ENCODE data around the gene CORO2B.
A peak's percentile ranks its signal among the peaks of the same experiment; 100 is the strongest.

CORO2B gene

GRCh38 chr15:68578980-68579935, at the start of gene CORO2B:
Gene CORO2B, plus strand, starts transcription at chr15:68578993. Its CDS starts 270 bp downstream, at chr15:68579263.
- DNase-seq (ENCODE audit: low read depth in 2 of 2), result no peak

- DNase-seq (ENCODE audit: low read depth in 2 of 2), result no peak
These were observed 47.2 kb upstream of the CORO2B start for GRCh38 chr15:68531387-68532179.

GRCh38 chr15:68536331-68537095, 42.3 kb upstream of the CORO2B start:
- DNase-seq (ENCODE audit: low read depth in 2 of 2), result no peak

- no peak for DNase-seq (ENCODE audit: low read depth in 2 of 2)
These were observed 41.7 kb upstream of the CORO2B start for GRCh38 chr15:68537097-68537496.

GRCh38 chr15:68537506-68537905, 41.3 kb upstream of the CORO2B start:
- no peak for DNase-seq (ENCODE audit: low read depth in 2 of 2)

- no peak for DNase-seq (ENCODE audit: low read depth in 2 of 2)
These were observed 40.5 kb upstream of the CORO2B start for GRCh38 chr15:68538311-68538710.

GRCh38 chr15:68541743-68542142, 37.0 kb upstream of the CORO2B start:
- no peak for DNase-seq (ENCODE audit: low read depth in 2 of 2)

- DNase-seq (ENCODE audit: low read depth in 2 of 2), result no peak
These were observed 36.4 kb upstream of the CORO2B start for GRCh38 chr15:68542348-68542747.

GRCh38 chr15:68542771-68543164, 36.0 kb upstream of the CORO2B start:
- no peak for DNase-seq (ENCODE audit: low read depth in 2 of 2)

- no peak for DNase-seq (ENCODE audit: low read depth in 2 of 2)
These were observed 35.4 kb upstream of the CORO2B start for GRCh38 chr15:68543165-68544008.

- DNase-seq (ENCODE audit: low read depth in 2 of 2), result no peak
These were observed 32.5 kb upstream of the CORO2B start for GRCh38 chr15:68546318-68546717.

GRCh38 chr15:68548364-68548763, 30.4 kb upstream of the CORO2B start:
- no peak for DNase-seq (ENCODE audit: low read depth in 2 of 2)

- DNase-seq (ENCODE audit: low read depth in 2 of 2), result no peak
These were observed 28.8 kb upstream of the CORO2B start for GRCh38 chr15:68550004-68550403.

- peak; percentile 72 to 74 for DNase-seq (ENCODE audit: low read depth in 2 of 2)
These were observed 28.1 kb upstream of the CORO2B start for GRCh38 chr15:68550498-68551295.

GRCh38 chr15:68551296-68551635, 27.5 kb upstream of the CORO2B start:
- no peak for DNase-seq (ENCODE audit: low read depth in 2 of 2)

- no peak for DNase-seq (ENCODE audit: low read depth in 2 of 2)
These were observed 26.4 kb upstream of the CORO2B start for GRCh38 chr15:68552344-68552743.

- DNase-seq (ENCODE audit: low read depth in 2 of 2), result no peak
These were observed 26.0 kb upstream of the CORO2B start for GRCh38 chr15:68552773-68553172.

- DNase-seq (ENCODE audit: low read depth in 2 of 2), result no peak
These were observed 25.3 kb upstream of the CORO2B start for GRCh38 chr15:68553314-68553993.

- DNase-seq (ENCODE audit: low read depth in 2 of 2), result peak; percentile 57 to 61
These were observed 24.6 kb upstream of the CORO2B start for GRCh38 chr15:68553994-68554720.

Data from activated CD4-positive, alpha-beta T cell treated with anti-CD3 and anti-CD28 coated beads for 24 hours (primary cell).